Mucosa of gallbladder (tissue), 1 donor: ENCODE results near the gene RACGAP1. TPM values are rescaled to one million over a fixed set of nuclear protein-coding genes. Genes with fewer than 3 reads are reported as not detected.

Experiments
- DNase-seq: peaks from one replicate; pipeline ENCODE4 v3.0.0-alpha.2; 2020; ENCODE audit warnings: low spot score
- total RNA-seq: library from RNA; stranded (reverse); gene quantifications from one replicate; pipeline ENCODE4 v1.2.1, GENCODE V29; 2021
- donor health status: DM: no; HTN: no; CAD: no.

RACGAP1 gene
- total RNA-seq, 1 donor from 2014 or later = 16.6 TPM

DNA sequence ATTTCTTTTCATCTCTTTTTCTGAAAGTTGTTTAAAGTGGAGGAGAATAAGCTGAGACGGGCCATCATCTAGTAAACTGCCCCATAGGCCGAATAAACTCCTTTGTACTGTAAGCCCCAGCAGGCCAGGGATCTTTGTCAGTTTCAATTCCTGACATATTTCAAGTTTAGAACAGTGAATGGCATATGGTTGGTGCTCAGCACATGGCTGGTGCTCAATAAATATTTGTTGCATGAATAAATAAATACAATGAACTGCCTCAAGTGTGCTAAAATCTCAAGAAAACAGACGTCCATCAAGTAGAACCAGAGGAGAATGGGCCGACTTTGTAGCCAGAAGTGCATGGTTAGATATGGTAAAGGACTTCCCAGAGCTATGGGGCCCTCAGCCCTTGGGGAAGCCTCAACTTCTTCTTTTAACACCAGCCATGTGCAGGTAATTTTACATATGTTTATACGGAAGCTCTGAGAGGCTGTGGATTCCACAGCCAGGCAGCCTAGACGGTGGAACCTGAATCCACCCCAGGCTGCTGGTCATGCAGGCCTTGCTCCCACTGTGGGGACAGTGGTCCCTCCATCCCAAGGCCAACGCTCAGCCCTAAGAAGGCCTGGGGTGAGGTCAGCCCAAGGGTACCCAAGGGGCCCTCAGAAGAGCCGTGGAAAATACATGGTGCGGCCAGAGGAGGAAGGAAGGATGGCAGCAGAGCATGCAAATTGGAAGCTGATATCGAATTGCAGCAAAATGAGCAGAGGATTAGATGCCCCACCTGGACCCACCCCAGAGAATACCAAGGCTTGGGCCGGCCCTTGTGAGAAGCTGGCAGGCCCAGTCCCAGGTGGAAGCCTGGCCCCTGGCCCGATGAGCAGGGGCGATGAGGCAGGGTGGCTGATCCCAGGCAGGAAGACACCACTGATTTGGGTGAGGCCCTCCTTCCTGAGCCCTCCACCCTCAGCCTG, 83.5 kb downstream of the RACGAP1 start:
- no peak for DNase-seq

DNA sequence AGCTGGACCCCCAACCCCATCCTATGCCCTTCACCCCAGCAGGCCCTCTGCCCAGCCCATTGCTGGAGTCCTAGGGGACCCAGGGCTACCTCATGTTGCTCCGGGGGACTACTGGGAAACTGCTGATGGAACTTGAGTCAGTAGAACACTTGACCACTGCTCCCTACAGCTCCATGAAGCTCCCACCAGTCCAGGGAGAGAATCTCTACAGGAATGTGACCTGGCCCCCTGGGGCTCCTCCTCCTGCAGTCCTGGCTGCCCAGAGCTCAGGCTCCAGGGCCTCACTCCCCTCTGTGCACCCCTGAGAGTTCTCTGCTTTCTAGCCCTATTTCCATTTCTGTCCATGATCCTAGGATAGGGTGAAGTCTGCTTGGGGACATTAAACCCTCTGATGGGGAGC, 85.6 kb downstream of the RACGAP1 start:
- no peak for DNase-seq

DNA sequence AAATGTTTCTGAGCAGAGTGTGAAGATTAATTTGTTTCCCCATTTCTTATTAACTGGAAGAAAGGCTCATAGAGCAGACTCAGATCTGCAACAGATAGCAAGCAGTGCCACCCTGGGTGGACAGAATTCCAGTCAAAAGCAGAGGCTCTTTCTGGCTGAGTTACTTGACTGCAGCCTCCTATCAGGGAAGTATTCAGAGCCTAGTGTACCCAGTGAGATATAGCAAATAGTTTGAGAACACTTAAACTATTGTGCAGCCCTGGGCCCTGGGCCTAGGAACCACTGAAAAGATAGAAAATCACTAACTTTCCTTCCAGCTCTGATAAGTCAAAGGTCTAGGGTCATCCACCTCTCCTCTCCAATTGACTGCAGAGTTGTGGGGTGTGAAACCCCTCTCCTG, 86.0 kb downstream of the RACGAP1 start:
- no peak for DNase-seq

Other genes with a start within 250 kb of the RACGAP1 start
- gene NCKAP5L, start 197.1 kb downstream of the RACGAP1 start, total RNA-seq = 22.0 TPM
- 6.0 TPM for gene BCDIN3D, start 182.4 kb downstream of the RACGAP1 start, total RNA-seq
- gene FAIM2, start 121.6 kb downstream of the RACGAP1 start, total RNA-seq = 13.0 TPM
- not detected for gene AQP2, start 74.8 kb downstream of the RACGAP1 start, total RNA-seq
- gene AQP5, start 63.6 kb downstream of the RACGAP1 start, total RNA-seq = 1.6 TPM
- gene AQP6, start 52.5 kb downstream of the RACGAP1 start, total RNA-seq = 0.32 TPM
- gene ASIC1, start 32.1 kb upstream of the RACGAP1 start, total RNA-seq = 4.1 TPM
- gene SMARCD1, start 59.8 kb upstream of the RACGAP1 start, total RNA-seq = 49.5 TPM
- gene GPD1, start 78.5 kb upstream of the RACGAP1 start, total RNA-seq = 21.5 TPM
- gene COX14, start 86.7 kb upstream of the RACGAP1 start, total RNA-seq = 80.5 TPM
- 37.9 TPM for gene CERS5, start 141.9 kb upstream of the RACGAP1 start, total RNA-seq